Uterus (tissue), 4 donors: ENCODE data around the gene DNHD1. TPM values are rescaled to one million over a fixed set of nuclear protein-coding genes. Genes with fewer than 3 reads are reported as not detected.

ENCODE experiments used
- DNase-seq, 2 donors: peaks; one replicate each; pipeline ENCODE4 v3.0.0-alpha.2; 2019 to 2020
- H3K27ac ChIP-seq, 2 donors: fragments of 200-600 bp; sonication (generic); 1 replicate in 1 of 2; 2 replicates in 1 of 2; pipeline ENCODE4 v1.5.1; 2016 to 2018
- H3K27me3 ChIP-seq, 2 donors: fragments of 200-600 bp; sonication (generic); one replicate each; pipeline ENCODE4 v1.5.1; 2018 to 2019; ENCODE audit warnings: control low read depth in 1 of 2
- H3K36me3 ChIP-seq, 2 donors: fragments of 200-600 bp; sonication (generic); one replicate each; pipeline ENCODE4 v1.5.1; 2019; ENCODE audit warnings: control low read depth in 1 of 2
- H3K4me1 ChIP-seq, 2 donors: fragments of 200-600 bp; sonication (generic); one replicate each; pipeline ENCODE4 v1.5.1; 2018 to 2019; ENCODE audit warnings: control low read depth in 1 of 2
- H3K4me3 ChIP-seq, 2 donors: fragments of 200-600 bp; sonication (generic); 1 replicate in 1 of 2; 2 replicates in 1 of 2; pipeline ENCODE4 v1.5.1; 2018 to 2019; ENCODE audit warnings: mild to moderate bottlenecking in 1 of 2
- H3K9me3 ChIP-seq, 2 donors: fragments of 200-600 bp; sonication (generic); one replicate each; pipeline ENCODE4 v1.5.1; 2019; ENCODE audit warnings: control low read depth in 1 of 2
- POLR2A ChIP-seq, 2 donors: fragments of 450-650 bp; IDR thresholded peaks; one replicate each; pipeline ENCODE4 v1.6.1; 2016; ENCODE audit warnings: antibody characterized with exemption in 2 of 2, mild to moderate bottlenecking in 1 of 2, moderate library complexity in 1 of 2
- intact Hi-C: fragments of 100-400 bp; cut with DNase I; formaldehyde crosslinking; loops from one replicate; pipeline ENCODE4 v1.15.1; 2023; ENCODE audit warnings: low total_unique reads
- total RNA-seq, 4 donors: library from RNA; depleted of rRNA in 3 of 4; stranded (reverse); fragments of >200 nt in 3 of 4; gene quantifications; one replicate each; pipeline versions ENCODE4 v1.1.0 to v1.2.4, GENCODE V29; 2014 to 2023
- TF ChIP-seq, protein P1 (sequence below), 4 experiments: fragments of 200-600 bp in 2 of 4; fragments of 450-650 bp in 2 of 4; sonication (generic) in 2 of 4; IDR thresholded peaks; one replicate each; pipeline ENCODE4 v1.5.1; 2016 to 2019; ENCODE audit warnings: antibody characterized with exemption in 4 of 4, mild to moderate bottlenecking in 2 of 4, moderate library complexity in 1 of 4
- donor health status: DM: yes; HTN: yes; CAD: no.

The DNHD1 gene
- total RNA-seq, 4 donors from 2014 or later, result 9.4 to 32.5 (median 22.5) TPM

DNA sequence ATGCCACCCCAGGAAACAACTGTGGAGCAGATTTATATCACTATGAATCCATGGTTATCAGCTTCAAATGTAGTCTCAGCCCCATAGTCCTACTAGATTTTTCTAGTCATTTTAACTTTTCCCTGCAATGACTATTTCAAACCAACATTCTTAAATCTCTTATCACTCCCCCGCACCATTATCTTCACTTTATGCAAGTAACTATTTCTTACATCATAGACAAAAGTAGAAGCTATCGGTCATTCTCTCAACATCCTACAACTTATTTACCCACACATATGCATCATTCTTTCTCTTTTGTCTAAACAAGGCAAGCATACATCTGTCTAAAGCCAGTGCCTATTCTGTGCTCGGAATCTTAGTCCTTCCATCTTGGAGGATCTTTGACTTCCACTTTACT, 11.4 kb upstream of the DNHD1 start:
- no peak for TF ChIP-seq POLR2A (IDR thresholded peaks at IDR 0.05)
- TF ChIP-seq, protein P1, sequence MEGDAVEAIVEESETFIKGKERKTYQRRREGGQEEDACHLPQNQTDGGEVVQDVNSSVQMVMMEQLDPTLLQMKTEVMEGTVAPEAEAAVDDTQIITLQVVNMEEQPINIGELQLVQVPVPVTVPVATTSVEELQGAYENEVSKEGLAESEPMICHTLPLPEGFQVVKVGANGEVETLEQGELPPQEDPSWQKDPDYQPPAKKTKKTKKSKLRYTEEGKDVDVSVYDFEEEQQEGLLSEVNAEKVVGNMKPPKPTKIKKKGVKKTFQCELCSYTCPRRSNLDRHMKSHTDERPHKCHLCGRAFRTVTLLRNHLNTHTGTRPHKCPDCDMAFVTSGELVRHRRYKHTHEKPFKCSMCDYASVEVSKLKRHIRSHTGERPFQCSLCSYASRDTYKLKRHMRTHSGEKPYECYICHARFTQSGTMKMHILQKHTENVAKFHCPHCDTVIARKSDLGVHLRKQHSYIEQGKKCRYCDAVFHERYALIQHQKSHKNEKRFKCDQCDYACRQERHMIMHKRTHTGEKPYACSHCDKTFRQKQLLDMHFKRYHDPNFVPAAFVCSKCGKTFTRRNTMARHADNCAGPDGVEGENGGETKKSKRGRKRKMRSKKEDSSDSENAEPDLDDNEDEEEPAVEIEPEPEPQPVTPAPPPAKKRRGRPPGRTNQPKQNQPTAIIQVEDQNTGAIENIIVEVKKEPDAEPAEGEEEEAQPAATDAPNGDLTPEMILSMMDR (IDR thresholded peaks at IDR 0.05), result no peak
- H3K27ac ChIP-seq, result no peak overlapping the region
- no peak for DNase-seq
- H3K4me1 ChIP-seq, result peaks cover under 1 to 6% of the 10 kb centered on the region in 2 donors
- no peaks in the 10 kb centered on the region for H3K36me3 ChIP-seq
- H3K9me3 ChIP-seq, result no peaks in the 10 kb centered on the region
- H3K27me3 ChIP-seq, result no peaks in the 10 kb centered on the region
- H3K4me3 ChIP-seq, result no peak overlapping the region
- intact Hi-C loops, result no loop called here

DNA sequence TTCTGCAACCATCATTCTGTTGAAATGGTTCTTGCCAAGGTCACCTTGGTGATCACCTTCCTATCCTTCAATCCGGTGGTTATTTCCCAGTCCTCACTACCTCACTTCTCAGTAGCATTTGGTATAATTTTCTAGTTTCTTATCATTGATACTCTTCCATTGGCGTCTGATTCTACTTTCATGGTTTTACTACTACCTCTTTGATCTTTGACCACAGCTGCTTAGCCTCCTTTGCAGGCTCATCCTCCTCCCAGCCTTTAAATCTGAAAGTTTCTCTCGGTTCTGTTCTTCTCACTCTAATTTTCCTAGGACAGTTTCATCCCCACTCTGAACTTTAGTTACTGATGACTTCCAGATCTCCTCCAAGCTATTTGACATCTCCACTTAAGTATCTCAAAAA, 10.8 kb upstream of the DNHD1 start:
- no peaks in the 10 kb centered on the region for H3K36me3 ChIP-seq
- H3K4me3 ChIP-seq, result no peak overlapping the region
- H3K27me3 ChIP-seq, result no peaks in the 10 kb centered on the region
- intact Hi-C loops, result no loop called here
- no peaks in the 10 kb centered on the region for H3K9me3 ChIP-seq
- no peak overlapping the region for H3K27ac ChIP-seq
- peaks cover 0 to 6% of the 10 kb centered on the region in 2 donors for H3K4me1 ChIP-seq
- TF ChIP-seq, protein P1 (IDR thresholded peaks at IDR 0.05), result no peak
- no peak for TF ChIP-seq POLR2A (IDR thresholded peaks at IDR 0.05)
- DNase-seq, result no peak

DNA sequence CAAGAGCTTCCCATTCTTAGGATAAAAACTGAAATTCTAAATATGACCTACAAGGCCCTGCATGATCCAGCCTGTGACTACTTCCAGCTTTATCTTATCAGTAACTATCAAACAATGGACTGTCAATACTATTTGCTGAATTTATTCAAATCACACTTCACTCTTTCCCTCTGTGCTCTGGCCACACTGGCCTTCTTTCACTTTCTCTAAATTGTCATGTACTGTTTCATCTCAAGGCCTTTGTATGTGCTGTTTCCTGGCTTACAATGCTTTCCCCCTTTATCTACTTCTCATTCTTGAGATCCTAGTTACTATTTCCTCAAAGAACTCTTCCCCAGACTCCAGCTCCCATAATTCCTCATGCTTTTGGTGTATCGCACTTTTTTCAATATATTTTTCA, 10.1 kb upstream of the DNHD1 start:
- H3K4me3 ChIP-seq, result no peak overlapping the region
- H3K27me3 ChIP-seq, result no peaks in the 10 kb centered on the region
- H3K27ac ChIP-seq, result no peak overlapping the region
- TF ChIP-seq, protein P1 (IDR thresholded peaks at IDR 0.05), result no peak
- no peak for TF ChIP-seq POLR2A (IDR thresholded peaks at IDR 0.05)
- H3K4me1 ChIP-seq, result peaks cover 0 to 6% of the 10 kb centered on the region in 2 donors
- H3K9me3 ChIP-seq, result no peaks in the 10 kb centered on the region
- DNase-seq, result no peak
- H3K36me3 ChIP-seq, result no peaks in the 10 kb centered on the region
- intact Hi-C loops, result no loop called here

DNA sequence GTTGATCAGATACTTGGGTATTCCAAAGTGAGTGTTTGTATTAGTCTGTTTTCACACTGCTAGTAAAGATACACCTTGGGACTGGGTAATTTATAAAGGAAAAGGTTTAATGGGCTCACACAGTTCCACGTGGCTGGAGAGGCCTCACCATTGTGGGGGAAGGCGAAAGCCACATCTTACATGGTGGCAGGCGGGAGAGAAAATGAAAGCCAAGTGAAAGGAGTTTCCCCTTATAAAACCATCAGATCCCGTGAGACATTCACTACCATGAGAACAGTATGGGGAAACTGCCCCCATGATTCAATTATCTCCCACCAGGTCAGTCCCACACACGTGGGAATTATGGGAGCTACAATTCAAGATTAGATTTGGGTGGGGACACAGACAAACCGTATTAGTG, 8.7 kb upstream of the DNHD1 start:
- H3K4me1 ChIP-seq, result no peaks in the 10 kb centered on the region
- H3K4me3 ChIP-seq, result no peak overlapping the region
- DNase-seq, result no peak
- H3K27me3 ChIP-seq, result no peaks in the 10 kb centered on the region
- H3K9me3 ChIP-seq, result no peaks in the 10 kb centered on the region
- TF ChIP-seq, protein P1 (IDR thresholded peaks at IDR 0.05), result no peak
- no peak for TF ChIP-seq POLR2A (IDR thresholded peaks at IDR 0.05)
- H3K27ac ChIP-seq, result no peak overlapping the region
- H3K36me3 ChIP-seq, result no peaks in the 10 kb centered on the region
- intact Hi-C loops, result no loop called here

DNA sequence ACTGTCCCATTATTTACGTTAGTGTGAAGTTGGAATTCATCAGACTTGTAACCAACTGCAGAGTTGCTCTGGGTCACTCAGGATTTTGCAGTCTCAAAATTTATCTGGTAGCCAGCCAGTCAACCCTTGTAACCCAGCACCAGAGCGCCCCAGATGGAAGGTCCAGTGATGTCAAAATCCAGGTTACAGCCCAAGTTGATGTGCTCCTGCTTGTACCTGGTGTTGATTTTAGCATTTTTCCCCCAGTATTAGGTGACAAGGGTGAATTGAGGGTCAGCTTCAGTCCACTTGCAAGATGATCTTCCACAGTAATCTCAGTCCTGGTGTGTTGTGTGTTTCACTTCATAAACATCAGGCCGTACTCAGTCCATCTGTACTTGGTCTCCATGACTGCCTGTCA, 8.3 kb upstream of the DNHD1 start:
- intact Hi-C loops, result no loop called here
- Histone ChIP-seq H3K4me1 (no peaks in the 10 kb centered on the region), H3K27ac (no peak overlapping the region), H3K27me3 (no peaks in the 10 kb centered on the region), H3K4me3 (no peak overlapping the region), H3K36me3 (no peaks in the 10 kb centered on the region), H3K9me3 (no peaks in the 10 kb centered on the region)
- TF ChIP-seq, protein P1 (IDR thresholded peaks at IDR 0.05), result no peak
- TF ChIP-seq POLR2A (IDR thresholded peaks at IDR 0.05), result no peak
- DNase-seq, result no peak
